IMR-90 (cell line): ENCODE data around the gene AFF2. TPM values are rescaled to one million over a fixed set of nuclear protein-coding genes. Genes with fewer than 3 reads are reported as not detected.

ENCODE experiments used
- ATAC-seq: fragments of 200-7000 bp; cut with Tn5 transposase; 2 replicates; pipeline ENCODE4 v1.9.1; 2020; ENCODE audit warnings: low read depth, mild to moderate bottlenecking, moderate library complexity
- BruUV-seq: library from RNA; stranded (reverse); fragments of 400-500 nt; replicated peaks from 2 replicates; lab custom pipeline; 2021; lab: Mats Ljungman, UMichigan
- CTCF ChIA-PET: fragments of 300-600 bp; formaldehyde crosslinking; extraction: SDS; loops from one replicate; lab custom pipeline; 2021; ENCODE audit warnings: antibody characterized with exemption; lab: Yijun Ruan, JAX
- POLR2A ChIA-PET: fragments of 300-600 bp; sonication (Branson Sonifier 250); formaldehyde crosslinking; loops from one replicate; lab custom pipeline; 2022; ENCODE audit warnings: antibody characterized with exemption; ENCODE audit not compliant: unreplicated experiment; lab: Charles Lee
- DNase-seq: peaks from one replicate; pipeline ENCODE4 v3.0.0; 2013
- H2AFZ ChIP-seq: replicated peaks from 2 replicates; pipeline ENCODE3; 2013; ENCODE audit warnings: low read length, mild to moderate bottlenecking; ENCODE audit not compliant: poor library complexity
- H2AK5ac ChIP-seq: 2 replicates; pipeline ENCODE4 v1.6.1; 2013; ENCODE audit warnings: low read depth, low read length, inconsistent platforms
- H2AK9ac ChIP-seq: replicated peaks from 2 replicates; pipeline ENCODE3; 2013; ENCODE audit warnings: mild to moderate bottlenecking, low read depth, low read length, moderate library complexity; ENCODE audit not compliant: poor library complexity
- H2BK120ac ChIP-seq: 2 replicates; pipeline ENCODE4 v1.6.1; 2013; ENCODE audit warnings: low read depth, low read length, inconsistent platforms
- H2BK15ac ChIP-seq: 3 replicates; pipeline ENCODE4 v1.6.1; 2013; ENCODE audit warnings: low read depth, low read length, inconsistent platforms
- H2BK20ac ChIP-seq: 2 replicates; pipeline ENCODE4 v1.6.1; 2013; ENCODE audit warnings: low read depth, mild to moderate bottlenecking, inconsistent platforms, low read length, moderate library complexity
- H2BK5ac ChIP-seq: 2 replicates; pipeline ENCODE4 v1.6.1; 2013; ENCODE audit warnings: mild to moderate bottlenecking, low read depth, low read length, inconsistent platforms; ENCODE audit not compliant: poor library complexity, severe bottlenecking
- H3K14ac ChIP-seq: replicated peaks from 2 replicates; pipeline ENCODE4 v1.6.1; 2013; ENCODE audit warnings: low read depth, low read length, inconsistent platforms
- H3K18ac ChIP-seq: 2 replicates; pipeline ENCODE4 v1.6.1; 2013; ENCODE audit warnings: low read depth, low read length, control low read depth
- H3K23ac ChIP-seq: 2 replicates; pipeline ENCODE4 v1.6.1; 2013; ENCODE audit warnings: low read depth, low read length, inconsistent platforms
- H3K27ac ChIP-seq: 2 replicates; pipeline ENCODE4 v1.5.1; 2013; ENCODE audit warnings: mild to moderate bottlenecking, control low read depth, low read length; ENCODE audit not compliant: insufficient read depth
- H3K27me3 ChIP-seq: 2 replicates; pipeline ENCODE4 v1.6.1; 2013; ENCODE audit warnings: low read length; ENCODE audit not compliant: control insufficient read depth, insufficient read depth
- H3K36me3 ChIP-seq: 2 replicates; pipeline ENCODE4 v1.6.1; 2013; ENCODE audit warnings: low read length, mixed read lengths; ENCODE audit not compliant: control insufficient read depth, insufficient read depth
- H3K4ac ChIP-seq: 2 replicates; pipeline ENCODE4 v1.6.1; 2013; ENCODE audit warnings: low read depth, low read length, inconsistent platforms
- H3K4me1 ChIP-seq: 2 replicates; pipeline ENCODE4 v1.6.1; 2013; ENCODE audit warnings: low read length, mixed read lengths; ENCODE audit not compliant: control insufficient read depth, insufficient read depth
- H3K4me2 ChIP-seq: 2 replicates; pipeline ENCODE4 v1.6.1; 2013; ENCODE audit warnings: low read depth, mild to moderate bottlenecking, control low read depth, low read length, moderate library complexity
- H3K4me3 ChIP-seq: 2 replicates; pipeline ENCODE4 v1.5.1; 2013; ENCODE audit warnings: low read depth, mild to moderate bottlenecking, control low read depth, low read length, moderate library complexity; ENCODE audit not compliant: insufficient read depth
- H3K56ac ChIP-seq: 2 replicates; pipeline ENCODE4 v1.6.1; 2013; ENCODE audit warnings: low read length, inconsistent platforms; ENCODE audit not compliant: insufficient read depth; ENCODE audit errors: extremely low read depth
- H3K79me1 ChIP-seq, 2 experiments: 2 replicates each; pipeline ENCODE4 v1.6.1; 2013; ENCODE audit warnings: low read length in 2 of 2, inconsistent platforms in 1 of 2, low read depth in 1 of 2
- H3K9ac ChIP-seq: 2 replicates; pipeline ENCODE4 v1.6.1; 2013; ENCODE audit warnings: low read depth, low read length, control low read depth
- H3K9me1 ChIP-seq: 2 replicates; pipeline ENCODE4 v1.6.1; 2013; ENCODE audit warnings: low read length, inconsistent platforms; ENCODE audit not compliant: insufficient read depth
- H3K9me3 ChIP-seq: 2 replicates; pipeline ENCODE4 v1.6.1; 2013; ENCODE audit warnings: low read length; ENCODE audit not compliant: control insufficient read depth, insufficient read depth
- H4K20me1 ChIP-seq: 2 replicates; pipeline ENCODE4 v1.6.1; 2013; ENCODE audit warnings: low read length, inconsistent platforms; ENCODE audit not compliant: insufficient read depth
- H4K5ac ChIP-seq: 2 replicates; pipeline ENCODE4 v1.6.1; 2013; ENCODE audit warnings: mild to moderate bottlenecking, low read depth, low read length, control low read depth
- H4K8ac ChIP-seq, 2 experiments: 2 replicates each; pipeline ENCODE4 v1.6.1; 2013; ENCODE audit warnings: low read depth in 2 of 2, low read length in 2 of 2, control low read depth in 1 of 2, inconsistent platforms in 1 of 2
- H4K91ac ChIP-seq: 2 replicates; pipeline ENCODE4 v1.6.1; 2013; ENCODE audit warnings: low read depth, low read length, inconsistent platforms; ENCODE audit not compliant: insufficient read depth
- BHLHE40 ChIP-seq: fragments of 150-350 bp; IDR thresholded peaks from 2 replicates; pipeline ENCODE4 v1.6.1; 2016; ENCODE audit warnings: mild to moderate bottlenecking, low read depth, low read length
- CHD1 ChIP-seq: IDR thresholded peaks from 2 replicates; pipeline ENCODE4 v1.6.1; 2012; ENCODE audit warnings: low read depth, low read length, improper control_type of control experiment
- ELK1 ChIP-seq: fragments of 150-350 bp; IDR thresholded peaks from 2 replicates; pipeline ENCODE4 v1.6.1; 2016; ENCODE audit warnings: low read depth, mild to moderate bottlenecking, low read length, moderate library complexity, borderline replicate concordance
- FOS ChIP-seq: fragments of 150-350 bp; IDR thresholded peaks from 2 replicates; pipeline ENCODE4 v1.6.1; 2016; ENCODE audit warnings: low read depth, low read length
- RCOR1 ChIP-seq: IDR thresholded peaks from 2 replicates; pipeline ENCODE4 v1.6.1; 2012; ENCODE audit warnings: mild to moderate bottlenecking, low read length, improper control_type of control experiment; ENCODE audit not compliant: insufficient replicate concordance
- SMC3 ChIP-seq: fragments of 150-350 bp; IDR thresholded peaks from 2 replicates; pipeline ENCODE4 v1.6.1; 2016; ENCODE audit warnings: low read depth, mild to moderate bottlenecking, antibody characterized with exemption, low read length, moderate library complexity
- WGBS, 2 experiments: methylation state at CpG; one replicate each; pipeline versions ENCODE4 v1.1.5 to v1.1.7; 2013; ENCODE audit warnings: missing lambda C conversion rate in 2 of 2; ENCODE audit not compliant: insufficient read length in 1 of 2; ENCODE audit errors: extremely low coverage in 2 of 2; 5-methylcytosine and 5-hydroxymethylcytosine counted together
- dilution Hi-C: fragments of 300-500 bp; cut with HindIII; formaldehyde crosslinking; loops from one replicate; pipeline ENCODE4 v1.14.3; 2018; ENCODE audit warnings: low sequenced_read_pairs; ENCODE audit not compliant: unreplicated experiment
- in situ Hi-C: fragments of 300-500 bp; cut with MboI; formaldehyde crosslinking; loops from 3 replicates; pipeline ENCODE4 v1.14.3; 2019; ENCODE audit warnings: low sequenced_read_pairs, inconsistent platforms, mixed read lengths
- intact Hi-C: fragments of 100-400 bp; cut with micrococcal nuclease; formaldehyde crosslinking; loops from 2 replicates; pipeline ENCODE4 v1.10.0; 2022
- polyA plus RNA-seq, 3 experiments: library from polyadenylated mRNA; depleted of rRNA; stranded (reverse); fragments of >200 nt; gene quantifications; 2 replicates each; pipeline ENCODE4 v1.2.3, GENCODE V29; 2012; ENCODE audit warnings: low replicate concordance in 1 of 3
- total RNA-seq: library from RNA; depleted of rRNA; stranded (reverse); fragments of >200 nt; gene quantifications from 2 replicates; pipeline ENCODE4 v1.2.3, GENCODE V29; 2012
- TF ChIP-seq, protein P1 (sequence below): fragments of 150-350 bp; IDR thresholded peaks from 2 replicates; pipeline ENCODE4 v1.6.1; 2017; ENCODE audit warnings: mild to moderate bottlenecking, antibody characterized with exemption, low read length, low read depth
- TF ChIP-seq, protein P2 (sequence below): conservative IDR thresholded peaks from 2 replicates; pipeline ENCODE4 v1.5.1; 2012; ENCODE audit warnings: mild to moderate bottlenecking, low read depth, low read length, improper control_type of control experiment

The AFF2 gene
- total and polyA plus RNA-seq, 2 of the 4 experiments (the other 2 are of a cell fraction) = 0.15 to 0.72 TPM

DNA sequence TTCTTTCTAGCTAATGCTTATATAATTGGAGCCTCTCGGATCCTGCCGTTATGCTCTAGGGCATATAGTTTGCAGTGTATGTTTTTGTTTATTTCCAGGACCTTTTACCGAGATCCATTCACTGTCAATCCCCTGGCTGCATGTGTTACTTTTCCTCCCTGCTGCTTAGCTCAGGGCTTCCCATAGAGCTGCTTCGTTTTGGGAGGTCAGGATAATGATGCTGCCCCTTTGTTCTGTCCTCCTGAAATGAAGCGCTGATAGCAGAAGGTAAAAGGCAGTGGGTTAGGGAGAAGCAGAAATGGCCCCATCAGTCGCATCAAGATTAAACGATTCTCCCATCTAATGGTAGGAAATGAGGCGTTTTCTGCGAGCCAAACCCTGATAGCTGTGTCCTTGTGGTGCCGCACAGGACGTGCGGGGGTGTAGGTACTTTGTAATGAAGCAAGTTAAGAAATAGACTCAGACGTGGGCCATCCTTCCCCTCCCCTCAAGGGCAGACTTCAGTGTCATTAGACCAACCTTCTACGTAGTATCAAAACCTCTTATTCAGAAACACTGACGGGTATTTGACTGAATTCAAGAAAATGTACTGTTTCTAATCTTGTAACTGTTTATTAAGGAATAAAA is 37.3 kb downstream of the AFF2 start:
- TF ChIP-seq, protein P1, sequence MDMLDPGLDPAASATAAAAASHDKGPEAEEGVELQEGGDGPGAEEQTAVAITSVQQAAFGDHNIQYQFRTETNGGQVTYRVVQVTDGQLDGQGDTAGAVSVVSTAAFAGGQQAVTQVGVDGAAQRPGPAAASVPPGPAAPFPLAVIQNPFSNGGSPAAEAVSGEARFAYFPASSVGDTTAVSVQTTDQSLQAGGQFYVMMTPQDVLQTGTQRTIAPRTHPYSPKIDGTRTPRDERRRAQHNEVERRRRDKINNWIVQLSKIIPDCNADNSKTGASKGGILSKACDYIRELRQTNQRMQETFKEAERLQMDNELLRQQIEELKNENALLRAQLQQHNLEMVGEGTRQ = no peak
- no peak for TF ChIP-seq ELK1
- TF ChIP-seq SMC3 = no peak
- TF ChIP-seq CHD1 = no peak
- no peak for TF ChIP-seq RCOR1
- no peak for TF ChIP-seq BHLHE40
- TF ChIP-seq, protein P2, sequence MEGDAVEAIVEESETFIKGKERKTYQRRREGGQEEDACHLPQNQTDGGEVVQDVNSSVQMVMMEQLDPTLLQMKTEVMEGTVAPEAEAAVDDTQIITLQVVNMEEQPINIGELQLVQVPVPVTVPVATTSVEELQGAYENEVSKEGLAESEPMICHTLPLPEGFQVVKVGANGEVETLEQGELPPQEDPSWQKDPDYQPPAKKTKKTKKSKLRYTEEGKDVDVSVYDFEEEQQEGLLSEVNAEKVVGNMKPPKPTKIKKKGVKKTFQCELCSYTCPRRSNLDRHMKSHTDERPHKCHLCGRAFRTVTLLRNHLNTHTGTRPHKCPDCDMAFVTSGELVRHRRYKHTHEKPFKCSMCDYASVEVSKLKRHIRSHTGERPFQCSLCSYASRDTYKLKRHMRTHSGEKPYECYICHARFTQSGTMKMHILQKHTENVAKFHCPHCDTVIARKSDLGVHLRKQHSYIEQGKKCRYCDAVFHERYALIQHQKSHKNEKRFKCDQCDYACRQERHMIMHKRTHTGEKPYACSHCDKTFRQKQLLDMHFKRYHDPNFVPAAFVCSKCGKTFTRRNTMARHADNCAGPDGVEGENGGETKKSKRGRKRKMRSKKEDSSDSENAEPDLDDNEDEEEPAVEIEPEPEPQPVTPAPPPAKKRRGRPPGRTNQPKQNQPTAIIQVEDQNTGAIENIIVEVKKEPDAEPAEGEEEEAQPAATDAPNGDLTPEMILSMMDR = no peak
- no peak for TF ChIP-seq FOS
- no peaks in the 10 kb centered on the region for H4K20me1 ChIP-seq
- no peak overlapping the region for H2BK5ac ChIP-seq
- no peak overlapping the region for H2BK15ac ChIP-seq
- no peak overlapping the region for H3K4me2 ChIP-seq
- no peak overlapping the region for H3K18ac ChIP-seq
- H3K14ac ChIP-seq = no peak overlapping the region
- CTCF ChIA-PET = no interaction called here
- no peak overlapping the region for H3K56ac ChIP-seq
- H3K9me3 ChIP-seq = peaks cover 2% of the 10 kb centered on the region; the same call in 1 of the 2 replicates
- no peaks in the 10 kb centered on the region for H3K4me1 ChIP-seq
- no peak overlapping the region for H2AK9ac ChIP-seq
- H2BK120ac ChIP-seq = no peak overlapping the region
- H2BK20ac ChIP-seq = peak overlapping the region; percentile 24; the same call in 1 of the 2 replicates
- no peaks in the 10 kb centered on the region for H3K36me3 ChIP-seq
- no peaks in the 10 kb centered on the region for H3K79me1 ChIP-seq
- no peak overlapping the region for H3K4ac ChIP-seq
- no peak for DNase-seq
- no peak overlapping the region for H4K5ac ChIP-seq
- H4K91ac ChIP-seq = no peak overlapping the region
- dilution Hi-C loops = no loop called here
- intact Hi-C loops = no loop called here
- no peak overlapping the region for H3K27ac ChIP-seq
- no peak overlapping the region for H4K8ac ChIP-seq
- no CpG with 5 or more reads among the region's 15 CpGs for WGBS, 2 experiments
- no peaks in the 10 kb centered on the region for H3K27me3 ChIP-seq
- in situ Hi-C loops = no loop called here
- BruUV-seq = no TSS peak
- H3K4me3 ChIP-seq = no peak overlapping the region
- no peak overlapping the region for H2AK5ac ChIP-seq
- POLR2A ChIA-PET = no interaction called here
- H3K23ac ChIP-seq = no peak overlapping the region
- no peaks in the 10 kb centered on the region for H3K9me1 ChIP-seq
- no peak overlapping the region for H3K9ac ChIP-seq
- no peak overlapping the region for H2AFZ ChIP-seq
- ATAC-seq = no peak
